GM12892 (cell line): Measurements from ENCODE around the gene FLT3.

ENCODE experiments used
- POLR2AphosphoS5 ChIP-seq: IDR thresholded peaks from 2 replicates; pipeline ENCODE4 v1.6.1; 2011; ENCODE audit warnings: low read depth, low read length, control low read depth
- TAF1 ChIP-seq: IDR thresholded peaks from 2 replicates; pipeline ENCODE4 v1.6.1; 2011; ENCODE audit warnings: low read depth, mild to moderate bottlenecking, control low read depth, low read length, borderline replicate concordance

GRCh38 chr13:28001049-28001448, 99.3 kb downstream of the FLT3 start:
- no peak for TF ChIP-seq POLR2AphosphoS5
- no peak for TF ChIP-seq TAF1
